HEK293 (cell line): ENCODE measurements around the gene TSHR.

Experiments used
- CTCF ChIA-PET: fragments of 350-600 bp; formaldehyde crosslinking; extraction: SDS; loops from one replicate; lab custom pipeline; 2021; ENCODE audit warnings: antibody characterized with exemption; lab: Yijun Ruan, JAX
- POLR2A ChIA-PET: fragments of 300-600 bp; formaldehyde crosslinking; extraction: SDS; loops from one replicate; lab custom pipeline; 2020; ENCODE audit warnings: antibody characterized with exemption, inconsistent platforms; lab: Yijun Ruan, JAX
- H3K27ac ChIP-seq: fragments of 200-500 bp; sonication (Bioruptor generic); 2 replicates; pipeline ENCODE4 v1.5.1; 2014; ENCODE audit warnings: low read depth, low read length, control low read depth, inconsistent platforms; ENCODE audit errors: extremely low read depth
- H3K36me3 ChIP-seq, 2 experiments: fragments of 200-500 bp in 1 of 2; sonication (Bioruptor generic) in 1 of 2; 1 replicate in 1 of 2; 2 replicates in 1 of 2; pipeline ENCODE4 v1.5.1; 2014 to 2017; ENCODE audit warnings: inconsistent platforms in 2 of 2, low read length in 2 of 2; ENCODE audit not compliant: control insufficient read depth in 2 of 2, insufficient read depth in 1 of 2
- H3K4me1 ChIP-seq: fragments of 200-500 bp; sonication (Bioruptor generic); 2 replicates; pipeline ENCODE4 v1.5.1; 2014; ENCODE audit warnings: mild to moderate bottlenecking, low read length, inconsistent platforms; ENCODE audit not compliant: control insufficient read depth, insufficient read depth
- H3K4me3 ChIP-seq: 2 replicates; pipeline ENCODE4 v1.5.1; 2011; ENCODE audit warnings: low read depth, mild to moderate bottlenecking, control low read depth, low read length, moderate library complexity
- H3K9me3 ChIP-seq: fragments of 200-500 bp; sonication (Bioruptor generic); 2 replicates; pipeline ENCODE4 v1.5.1; 2014; ENCODE audit warnings: low read depth, low read length, inconsistent platforms; ENCODE audit not compliant: control insufficient read depth, insufficient read depth
- BCL11B ChIP-seq: fragments of 450-650 bp; formaldehyde crosslinking; IDR thresholded peaks from 2 replicates; pipeline ENCODE4 v1.5.1; 2016; ENCODE audit warnings: low read depth, missing biosample characterization, missing genetic modification characterization
- YY2 ChIP-seq: fragments of 450-650 bp; formaldehyde crosslinking; IDR thresholded peaks from 2 replicates; pipeline ENCODE4 v1.5.1; 2016; ENCODE audit warnings: missing biosample characterization, missing genetic modification characterization
- ZBTB1 ChIP-seq: fragments of 450-650 bp; formaldehyde crosslinking; IDR thresholded peaks from 2 replicates; pipeline ENCODE4 v1.5.1; 2016; ENCODE audit warnings: missing biosample characterization, missing genetic modification characterization
- ZBTB20 ChIP-seq: fragments of 450-650 bp; formaldehyde crosslinking; IDR thresholded peaks from 2 replicates; pipeline ENCODE4 v1.5.1; 2016; ENCODE audit warnings: missing biosample characterization, missing genetic modification characterization
- ZBTB7A ChIP-seq: fragments of 450-650 bp; formaldehyde crosslinking; IDR thresholded peaks from 2 replicates; pipeline ENCODE4 v1.5.1; 2016; ENCODE audit warnings: low read depth, missing biosample characterization, missing genetic modification characterization
- ZFP41 ChIP-seq: fragments of 450-650 bp; formaldehyde crosslinking; IDR thresholded peaks from 2 replicates; pipeline ENCODE4 v1.5.1; 2016; ENCODE audit warnings: missing biosample characterization, missing genetic modification characterization, borderline replicate concordance
- ZNF112 ChIP-seq: fragments of 450-650 bp; formaldehyde crosslinking; IDR thresholded peaks from 2 replicates; pipeline ENCODE4 v1.5.0; 2017; ENCODE audit warnings: missing biosample characterization, missing genetic modification characterization
- ZNF157 ChIP-seq: fragments of 450-650 bp; formaldehyde crosslinking; IDR thresholded peaks from 2 replicates; pipeline ENCODE4 v1.5.1; 2016; ENCODE audit warnings: missing biosample characterization, missing genetic modification characterization
- ZNF223 ChIP-seq: fragments of 450-650 bp; formaldehyde crosslinking; IDR thresholded peaks from 2 replicates; pipeline ENCODE4 v1.5.1; 2016; ENCODE audit warnings: missing biosample characterization, missing genetic modification characterization
- ZNF239 ChIP-seq: fragments of 450-650 bp; formaldehyde crosslinking; IDR thresholded peaks from 2 replicates; pipeline ENCODE4 v1.5.1; 2016; ENCODE audit warnings: missing biosample characterization, missing genetic modification characterization
- ZNF473 ChIP-seq: fragments of 450-650 bp; formaldehyde crosslinking; IDR thresholded peaks from 2 replicates; pipeline ENCODE4 v1.5.1; 2017; ENCODE audit warnings: missing biosample characterization, missing genetic modification characterization
- ZNF513 ChIP-seq: fragments of 450-650 bp; IDR thresholded peaks from 2 replicates; pipeline ENCODE4 v1.5.1; 2018; ENCODE audit warnings: missing biosample characterization, missing genetic modification characterization
- ZNF629 ChIP-seq: fragments of 450-650 bp; formaldehyde crosslinking; IDR thresholded peaks from 2 replicates; pipeline ENCODE4 v1.5.1; 2017; ENCODE audit warnings: missing biosample characterization, missing genetic modification characterization
- ZNF664 ChIP-seq: fragments of 450-650 bp; formaldehyde crosslinking; IDR thresholded peaks from 2 replicates; pipeline ENCODE4 v1.5.1; 2016; ENCODE audit warnings: missing biosample characterization, missing genetic modification characterization
- ZNF670 ChIP-seq: fragments of 450-650 bp; formaldehyde crosslinking; IDR thresholded peaks from 2 replicates; pipeline ENCODE4 v1.5.1; 2016; ENCODE audit warnings: missing biosample characterization, missing genetic modification characterization, low read depth
- ZNF701 ChIP-seq: fragments of 450-650 bp; formaldehyde crosslinking; IDR thresholded peaks from 2 replicates; pipeline ENCODE4 v1.5.1; 2016; ENCODE audit warnings: missing biosample characterization, missing genetic modification characterization
- ZNF791 ChIP-seq: fragments of 450-650 bp; formaldehyde crosslinking; IDR thresholded peaks from 2 replicates; pipeline ENCODE4 v1.5.1; 2016; ENCODE audit warnings: missing biosample characterization, missing genetic modification characterization
- ZNF792 ChIP-seq: fragments of 450-650 bp; formaldehyde crosslinking; IDR thresholded peaks from 2 replicates; pipeline ENCODE4 v1.5.1; 2016; ENCODE audit warnings: missing biosample characterization, missing genetic modification characterization
- ZNF837 ChIP-seq: fragments of 450-650 bp; formaldehyde crosslinking; IDR thresholded peaks from 2 replicates; pipeline ENCODE4 v1.5.1; 2016; ENCODE audit warnings: missing biosample characterization, missing genetic modification characterization
- ZSCAN16 ChIP-seq: fragments of 450-650 bp; formaldehyde crosslinking; IDR thresholded peaks from 2 replicates; pipeline ENCODE4 v1.5.1; 2016; ENCODE audit warnings: missing biosample characterization, missing genetic modification characterization
- TF ChIP-seq, protein P1 (sequence below): fragments of 450-650 bp; formaldehyde crosslinking; IDR thresholded peaks from 2 replicates; pipeline ENCODE4 v1.5.1; 2016; ENCODE audit warnings: missing biosample characterization, missing genetic modification characterization
- TF ChIP-seq, protein P2 (sequence below): fragments of 450-650 bp; formaldehyde crosslinking; IDR thresholded peaks from 2 replicates; pipeline ENCODE4 v1.5.1; 2016; ENCODE audit warnings: missing biosample characterization, missing genetic modification characterization, borderline replicate concordance

TSHR gene

DNA sequence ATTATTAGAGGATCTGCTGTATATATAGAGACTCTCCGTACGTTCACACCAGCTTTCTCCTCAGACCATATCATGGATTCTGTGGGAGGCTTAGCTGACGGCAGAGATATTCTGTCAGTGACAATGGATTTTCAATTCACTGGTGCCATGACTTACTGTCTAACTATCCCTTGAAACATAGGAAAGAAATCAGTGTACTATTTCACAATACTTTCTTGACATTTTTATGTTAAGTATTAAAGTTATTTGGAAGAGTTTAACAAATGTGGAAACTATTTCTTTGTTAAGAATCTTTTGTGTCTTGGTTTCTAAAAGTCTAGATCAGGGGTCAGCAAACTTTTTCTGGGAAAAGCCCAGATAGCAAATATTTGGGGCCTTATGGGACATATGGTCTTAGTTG lies 146.8 kb downstream of the TSHR start (continued):
- TF ChIP-seq, protein P1, sequence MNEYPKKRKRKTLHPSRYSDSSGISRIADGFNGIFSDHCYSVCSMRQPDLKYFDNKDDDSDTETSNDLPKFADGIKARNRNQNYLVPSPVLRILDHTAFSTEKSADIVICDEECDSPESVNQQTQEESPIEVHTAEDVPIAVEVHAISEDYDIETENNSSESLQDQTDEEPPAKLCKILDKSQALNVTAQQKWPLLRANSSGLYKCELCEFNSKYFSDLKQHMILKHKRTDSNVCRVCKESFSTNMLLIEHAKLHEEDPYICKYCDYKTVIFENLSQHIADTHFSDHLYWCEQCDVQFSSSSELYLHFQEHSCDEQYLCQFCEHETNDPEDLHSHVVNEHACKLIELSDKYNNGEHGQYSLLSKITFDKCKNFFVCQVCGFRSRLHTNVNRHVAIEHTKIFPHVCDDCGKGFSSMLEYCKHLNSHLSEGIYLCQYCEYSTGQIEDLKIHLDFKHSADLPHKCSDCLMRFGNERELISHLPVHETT (tag by site-specific recombination): no peak
- no peak for TF ChIP-seq ZNF664 (tag by site-specific recombination)
- TF ChIP-seq ZNF701: no peak
- TF ChIP-seq ZBTB7A: no peak
- TF ChIP-seq ZNF670 (tag by site-specific recombination): no peak
- no peak for TF ChIP-seq ZNF223 (tag by site-specific recombination)
- no peak for TF ChIP-seq ZNF513 (tag by site-specific recombination)
- TF ChIP-seq ZBTB1 (tag by site-specific recombination): no peak
- no peak for TF ChIP-seq ZNF629 (tag by site-specific recombination)
- no peak for TF ChIP-seq ZNF473 (tag by site-specific recombination)
- TF ChIP-seq, all 188 proteins: peak for 0

DNA sequence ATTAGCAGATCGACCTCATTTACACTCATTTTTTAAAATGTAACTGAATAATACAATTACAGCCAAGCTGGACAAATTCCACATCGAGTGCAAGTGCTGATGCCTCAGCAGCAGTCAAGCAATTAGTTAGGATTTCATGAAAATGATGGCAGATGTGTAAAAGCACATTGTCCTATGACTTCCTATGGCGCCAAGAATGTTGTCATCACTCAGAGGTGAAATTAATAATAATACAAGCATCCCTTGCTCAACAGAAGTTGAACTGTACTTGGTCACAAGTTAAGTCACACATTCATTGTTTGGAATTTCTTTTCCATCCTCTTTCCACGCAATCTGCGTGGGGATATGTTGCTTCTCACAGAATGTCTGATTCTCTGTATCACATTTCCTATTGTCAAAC lies 148.0 kb downstream of the TSHR start:
- POLR2A ChIA-PET: no interaction called here
- no peaks in the 10 kb centered on the region for H3K36me3 ChIP-seq
- no peaks in the 10 kb centered on the region for H3K9me3 ChIP-seq
- no peak overlapping the region for H3K4me3 ChIP-seq
- H3K27ac ChIP-seq: no peak overlapping the region
- TF ChIP-seq ZNF112 (tag by site-specific recombination) (no peak), YY2 (tag by site-specific recombination) (no peak), ZSCAN16 (tag by site-specific recombination) (no peak), ZNF239 (tag by site-specific recombination) (no peak), ZNF157 (tag by site-specific recombination) (no peak), ZNF837 (tag by site-specific recombination) (no peak), ZBTB20 (no peak), ZFP41 (tag by site-specific recombination) (no peak), ZNF791 (tag by site-specific recombination) (no peak), BCL11B (tag by site-specific recombination) (no peak), ZNF792 (tag by site-specific recombination) (no peak)
- TF ChIP-seq, protein P2, sequence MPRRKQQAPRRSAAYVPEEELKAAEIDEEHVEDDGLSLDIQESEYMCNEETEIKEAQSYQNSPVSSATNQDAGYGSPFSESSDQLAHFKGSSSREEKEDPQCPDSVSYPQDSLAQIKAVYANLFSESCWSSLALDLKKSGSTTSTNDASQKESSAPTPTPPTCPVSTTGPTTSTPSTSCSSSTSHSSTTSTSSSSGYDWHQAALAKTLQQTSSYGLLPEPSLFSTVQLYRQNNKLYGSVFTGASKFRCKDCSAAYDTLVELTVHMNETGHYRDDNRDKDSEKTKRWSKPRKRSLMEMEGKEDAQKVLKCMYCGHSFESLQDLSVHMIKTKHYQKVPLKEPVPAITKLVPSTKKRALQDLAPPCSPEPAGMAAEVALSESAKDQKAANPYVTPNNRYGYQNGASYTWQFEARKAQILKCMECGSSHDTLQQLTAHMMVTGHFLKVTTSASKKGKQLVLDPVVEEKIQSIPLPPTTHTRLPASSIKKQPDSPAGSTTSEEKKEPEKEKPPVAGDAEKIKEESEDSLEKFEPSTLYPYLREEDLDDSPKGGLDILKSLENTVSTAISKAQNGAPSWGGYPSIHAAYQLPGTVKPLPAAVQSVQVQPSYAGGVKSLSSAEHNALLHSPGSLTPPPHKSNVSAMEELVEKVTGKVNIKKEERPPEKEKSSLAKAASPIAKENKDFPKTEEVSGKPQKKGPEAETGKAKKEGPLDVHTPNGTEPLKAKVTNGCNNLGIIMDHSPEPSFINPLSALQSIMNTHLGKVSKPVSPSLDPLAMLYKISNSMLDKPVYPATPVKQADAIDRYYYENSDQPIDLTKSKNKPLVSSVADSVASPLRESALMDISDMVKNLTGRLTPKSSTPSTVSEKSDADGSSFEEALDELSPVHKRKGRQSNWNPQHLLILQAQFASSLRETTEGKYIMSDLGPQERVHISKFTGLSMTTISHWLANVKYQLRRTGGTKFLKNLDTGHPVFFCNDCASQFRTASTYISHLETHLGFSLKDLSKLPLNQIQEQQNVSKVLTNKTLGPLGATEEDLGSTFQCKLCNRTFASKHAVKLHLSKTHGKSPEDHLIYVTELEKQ (tag by site-specific recombination): no peak
- TF ChIP-seq, all 188 proteins: peak for 0
- H3K4me1 ChIP-seq: no peaks in the 10 kb centered on the region
- CTCF ChIA-PET: interaction anchor here (0.7 to 0.8 kb wide), 2 partner anchors 90 to 391 kb away, joined by 3 read pairs; no protein-coding TSS in a partner anchor
